ENCODE measurements around the gene SPATA25.
"Not testable (repeated sequence)": the region's sequence is repeated elsewhere in the genome, so short reads cannot be mapped to it uniquely, and the experiment has no call there.

Gene SPATA25

GRCh38 chr20:45892828-45893500, 5.5 kb upstream of the SPATA25 start:
- no peak for DNase-seq (ENCODE audit: low read depth)

GRCh38 chr20:45892049-45892825, 4.8 kb upstream of the SPATA25 start:
- no peak for DNase-seq (ENCODE audit: low read depth)

- DNase-seq (ENCODE audit: low read depth): peak; percentile 85
Measured at GRCh38 chr20:45890985-45891983, 3.9 kb upstream of the SPATA25 start, which contains the start of the genes CTSA and NEURL2. Gene CTSA (plus strand): TSS chr20:45891335. CDS start chr20:45891569, 234 bp downstream. Gene NEURL2 (minus strand): TSS chr20:45891208. CDS start chr20:45890991, 217 bp downstream.

GRCh38 chr20:45890077-45890984, 2.9 kb upstream of the SPATA25 start:
- peak; percentile 79 for DNase-seq (ENCODE audit: low read depth)

GRCh38 chr20:45888681-45889080, 1.3 kb upstream of the SPATA25 start:
- DNase-seq (ENCODE audit: low read depth): no peak

GRCh38 chr20:45886590-45887345, 654 bp downstream of the SPATA25 start:
- DNase-seq (ENCODE audit: low read depth): no peak

- DNase-seq (ENCODE audit: low read depth): no peak
Measured at GRCh38 chr20:45883100-45883469, 4.3 kb downstream of the SPATA25 start.

- DNase-seq (ENCODE audit: low read depth): no peak
Measured at GRCh38 chr20:45882469-45883099, 4.8 kb downstream of the SPATA25 start.

- peak; percentile 98 for DNase-seq (ENCODE audit: low read depth)
Measured at GRCh38 chr20:45880988-45881788, 6.2 kb downstream of the SPATA25 start, which contains the start of gene ZSWIM1. Gene ZSWIM1 (plus strand): TSS chr20:45881227. CDS start chr20:45882593, 1,366 bp downstream.

- no peak for DNase-seq (ENCODE audit: low read depth)
Measured at GRCh38 chr20:45878076-45878761, 9.2 kb downstream of the SPATA25 start.

GRCh38 chr20:45874576-45874975, 12.8 kb downstream of the SPATA25 start:
- no peak for DNase-seq (ENCODE audit: low read depth)

- not testable (repeated sequence) for DNase-seq (ENCODE audit: low read depth)
Measured at GRCh38 chr20:45874104-45874481, 13.3 kb downstream of the SPATA25 start.

- no peak for DNase-seq (ENCODE audit: low read depth)
Measured at GRCh38 chr20:45873409-45874103, 13.9 kb downstream of the SPATA25 start.

GRCh38 chr20:45872626-45873025, 14.8 kb downstream of the SPATA25 start:
- DNase-seq (ENCODE audit: low read depth): no peak

- no peak for DNase-seq (ENCODE audit: low read depth)
Measured at GRCh38 chr20:45867819-45868176, 19.6 kb downstream of the SPATA25 start.

GRCh38 chr20:45867136-45867818, 20.1 kb downstream of the SPATA25 start:
- no peak for DNase-seq (ENCODE audit: low read depth)

GRCh38 chr20:45866454-45866853, 21.0 kb downstream of the SPATA25 start:
- DNase-seq (ENCODE audit: low read depth): no peak
